DMS79 (cell line): ENCODE measurements around the gene SDR42E1.

ENCODE experiments used
- DNase-seq: peaks from one replicate; lab custom pipeline; 2025; lab: John Stamatoyannopoulos, UW

The SDR42E1 gene

DNA sequence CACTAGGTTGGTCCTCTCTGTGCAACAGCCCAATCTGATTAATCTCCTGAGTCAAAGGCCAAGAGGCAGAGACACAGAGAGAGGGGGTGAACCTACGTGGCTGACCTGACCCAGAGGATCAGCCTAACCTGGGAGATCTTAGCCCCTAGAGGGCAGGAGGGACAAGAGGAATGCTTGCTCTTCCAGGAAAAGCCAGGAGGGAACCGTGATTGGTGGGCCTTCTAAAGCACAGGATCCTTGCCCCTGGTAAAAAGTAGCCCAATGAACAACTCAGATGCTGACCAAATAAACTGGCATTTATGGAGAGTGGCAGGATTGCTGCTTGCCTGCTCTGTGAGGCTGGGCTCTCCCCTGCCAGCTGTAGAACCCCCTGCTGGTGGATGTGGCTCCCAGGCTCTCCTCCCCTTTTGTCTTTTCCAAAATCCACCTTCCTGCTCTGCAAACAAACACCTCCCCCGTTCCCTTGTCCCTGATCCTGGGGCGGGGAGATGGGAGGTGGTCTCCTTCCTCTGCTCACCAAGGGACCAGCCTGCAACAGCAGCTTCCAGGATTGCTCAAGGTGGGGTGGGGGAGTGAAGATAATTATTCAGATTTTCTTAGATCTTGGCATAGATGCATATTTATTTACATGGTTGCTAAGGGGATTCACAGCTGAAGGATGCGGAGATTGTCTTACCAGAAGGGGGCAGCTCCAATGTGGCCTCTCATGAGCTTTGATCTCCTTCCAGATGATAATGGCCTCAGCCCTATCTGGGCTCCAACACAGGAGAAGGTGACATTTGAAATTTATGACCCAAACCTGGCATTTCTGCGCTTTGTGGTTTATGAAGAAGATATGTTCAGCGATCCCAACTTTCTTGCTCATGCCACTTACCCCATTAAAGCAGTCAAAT is 71.9 kb downstream of the SDR42E1 start:
- DNase-seq: no peak
